ENCODE data around the gene CERS5.

CERS5 gene

DNA sequence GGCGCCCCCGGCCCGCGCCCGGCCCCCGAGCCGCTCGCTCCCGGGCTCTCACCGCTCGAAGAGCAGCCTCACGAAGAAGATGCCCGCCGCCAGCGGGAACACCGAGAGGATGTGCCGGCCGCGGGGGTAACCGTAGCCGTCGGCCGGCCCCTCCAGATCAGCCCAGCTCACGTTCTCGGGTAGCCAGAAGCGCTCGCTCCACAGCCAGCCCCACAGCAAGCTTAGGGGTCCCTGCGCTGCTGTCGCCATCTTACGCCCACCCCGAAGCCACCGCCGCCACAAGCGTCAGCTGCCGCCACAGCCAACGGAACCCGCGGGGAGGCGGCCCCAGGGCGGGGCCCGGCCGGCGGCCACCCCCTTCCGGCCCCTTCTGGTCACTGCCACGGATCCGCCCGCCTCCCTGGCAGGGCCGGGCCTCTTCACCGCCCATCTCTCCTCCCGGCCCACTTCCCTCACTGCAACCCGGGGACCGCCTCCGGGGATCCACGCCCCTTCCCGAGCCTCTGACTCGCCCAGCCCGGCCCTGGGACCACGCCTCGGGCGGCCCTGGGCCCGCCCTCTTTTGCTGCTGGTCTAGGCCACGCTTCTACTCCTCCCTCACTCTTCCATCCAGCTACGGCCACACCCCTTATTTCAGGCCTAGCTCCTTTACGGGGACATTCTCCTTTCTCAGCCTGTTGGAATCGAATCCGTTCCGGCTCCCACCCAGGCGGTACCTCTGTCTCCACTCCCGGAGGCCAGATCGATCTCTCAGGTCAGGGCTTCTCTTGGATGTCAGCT is at the start of gene CERS5:
Gene CERS5, minus strand, starts transcription at position 321 of the 780 bp plus-strand sequence. Its CDS starts 72 bp downstream, at position 249.
- DNase-seq (ENCODE audit: low read depth in 2 of 2): peak; percentile 87 to 90

DNA sequence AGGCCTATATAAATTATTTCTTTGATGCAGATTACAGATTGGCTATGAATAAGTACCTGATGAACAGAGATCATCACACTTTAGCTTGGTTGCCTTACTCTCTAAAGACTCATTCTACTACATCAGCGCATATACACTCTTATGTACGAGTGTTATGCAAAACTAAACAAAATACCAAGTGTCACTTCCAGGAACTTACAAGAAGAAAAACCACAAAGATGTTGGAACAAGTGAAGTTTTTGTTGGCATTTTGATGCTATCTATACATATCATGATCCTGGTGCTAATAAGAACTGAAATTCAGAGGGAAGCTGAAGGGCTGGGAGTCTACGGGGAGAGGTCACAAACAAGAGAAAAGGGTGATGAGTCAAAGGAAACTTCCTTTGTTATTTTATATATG is 47.9 kb upstream of the CERS5 start:
- no peak for DNase-seq (ENCODE audit: low read depth in 2 of 2)

DNA sequence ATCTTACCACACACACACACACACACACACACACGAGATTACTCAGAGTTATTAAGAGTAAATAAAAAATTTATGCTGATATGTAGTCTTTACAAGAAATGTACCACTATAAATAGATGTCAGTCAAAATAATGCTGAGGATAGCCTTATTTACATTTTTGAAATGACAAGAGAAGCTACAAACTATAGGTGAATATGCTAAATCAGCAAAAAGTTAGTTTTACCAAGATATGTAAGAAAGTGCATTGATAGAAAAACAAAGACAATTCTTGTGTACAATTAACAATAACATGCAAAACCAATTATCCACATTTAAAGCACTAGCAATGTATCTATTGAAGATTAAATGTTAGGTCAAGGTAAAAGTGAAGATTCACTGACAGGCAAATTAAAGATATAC is 46.8 kb upstream of the CERS5 start:
- no peak for DNase-seq (ENCODE audit: low read depth in 2 of 2)

GRCh38 chr12:50213439-50213838 is 46.3 kb upstream of the CERS5 start:
- no peak for DNase-seq (ENCODE audit: low read depth in 2 of 2)

- no peak for DNase-seq (ENCODE audit: low read depth in 2 of 2)
Observed at GRCh38 chr12:50212071-50212467, 44.9 kb upstream of the CERS5 start.

DNA sequence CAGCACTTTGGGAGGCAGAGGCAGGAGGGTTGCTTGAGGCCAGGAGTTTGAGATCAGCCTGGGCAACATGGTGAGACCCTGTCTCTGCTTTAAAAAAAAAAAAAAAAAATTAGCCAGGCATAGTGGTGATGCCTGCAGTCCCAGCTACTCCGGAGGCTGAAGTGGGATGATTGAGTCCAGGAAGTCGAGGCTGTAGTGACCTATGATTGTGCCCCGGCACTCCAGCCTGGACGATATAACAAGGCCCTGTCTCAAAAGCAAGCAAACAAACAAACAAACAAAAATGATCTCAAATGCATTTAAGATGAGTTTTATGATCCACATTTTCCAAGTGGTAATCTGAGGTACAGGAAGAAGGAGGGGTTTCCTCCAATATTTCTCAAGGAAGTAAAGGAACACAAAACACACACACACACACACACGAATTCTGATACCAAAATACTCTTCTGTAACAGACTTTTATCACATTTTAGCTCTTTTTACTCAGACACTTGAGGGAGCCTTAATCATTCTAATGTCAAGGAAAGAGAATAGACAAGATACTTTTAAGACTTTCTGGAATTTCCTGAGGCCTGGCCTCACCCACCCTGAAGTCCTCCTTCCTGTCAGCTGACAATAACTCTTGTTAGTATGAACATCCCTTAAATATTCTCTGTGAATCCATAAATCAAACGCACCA is 44.4 kb upstream of the CERS5 start:
- DNase-seq (ENCODE audit: low read depth in 2 of 2): no peak

- no peak for DNase-seq (ENCODE audit: low read depth in 2 of 2)
Observed at GRCh38 chr12:50207424-50207823, 40.3 kb upstream of the CERS5 start.

GRCh38 chr12:50205648-50206047 is 38.5 kb upstream of the CERS5 start:
- no peak for DNase-seq (ENCODE audit: low read depth in 2 of 2)

GRCh38 chr12:50203691-50204090 is 36.5 kb upstream of the CERS5 start:
- no peak for DNase-seq (ENCODE audit: low read depth in 2 of 2)

DNA sequence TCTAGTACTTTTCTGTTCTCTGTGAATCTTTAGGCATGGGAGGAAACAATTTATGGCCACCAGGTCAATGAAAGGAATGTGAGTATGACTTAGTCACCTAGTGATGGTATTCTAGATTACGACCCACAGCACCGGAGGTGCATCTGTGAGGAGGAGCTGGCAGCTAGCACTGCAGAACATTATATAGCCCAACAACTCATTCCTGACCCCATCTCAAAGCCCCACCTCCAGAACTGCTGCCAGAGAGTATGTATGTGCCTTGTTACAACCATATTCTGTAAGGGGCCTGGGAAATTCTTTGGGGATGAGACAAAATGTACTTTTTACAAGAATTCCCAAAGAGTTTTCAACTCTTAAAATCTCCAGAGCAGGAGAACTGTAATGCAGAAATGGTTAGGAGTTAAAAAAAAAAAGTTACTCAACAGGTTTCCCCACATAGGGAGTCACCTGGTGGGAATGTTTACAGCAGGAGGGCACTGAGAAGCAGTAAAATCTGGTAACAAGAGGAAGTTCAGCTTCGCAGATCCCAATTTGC is 34.9 kb upstream of the CERS5 start:
- DNase-seq (ENCODE audit: low read depth in 2 of 2): no peak

- no peak for DNase-seq (ENCODE audit: low read depth in 2 of 2)
Observed at GRCh38 chr12:50200552-50201273, 33.5 kb upstream of the CERS5 start.

DNA sequence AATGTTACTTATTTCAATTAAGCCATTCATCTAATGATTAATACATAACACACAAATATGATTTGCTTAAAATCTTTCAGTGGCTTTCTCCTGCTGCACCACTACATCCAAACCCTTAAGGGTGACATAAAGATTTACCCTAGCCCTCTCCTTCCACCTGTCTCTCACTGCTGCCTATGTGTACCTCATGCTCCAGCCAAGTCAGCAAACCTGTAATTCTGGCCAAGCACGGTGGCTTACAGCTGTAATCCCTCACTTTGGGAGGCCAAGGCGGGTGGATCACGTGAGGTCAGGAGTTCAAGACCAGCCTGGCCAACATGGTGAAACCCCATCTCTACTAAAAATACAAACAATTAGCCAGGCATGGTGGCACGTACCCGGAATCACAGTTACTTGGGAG is 31.7 kb upstream of the CERS5 start:
- DNase-seq (ENCODE audit: low read depth in 2 of 2): no peak

DNA sequence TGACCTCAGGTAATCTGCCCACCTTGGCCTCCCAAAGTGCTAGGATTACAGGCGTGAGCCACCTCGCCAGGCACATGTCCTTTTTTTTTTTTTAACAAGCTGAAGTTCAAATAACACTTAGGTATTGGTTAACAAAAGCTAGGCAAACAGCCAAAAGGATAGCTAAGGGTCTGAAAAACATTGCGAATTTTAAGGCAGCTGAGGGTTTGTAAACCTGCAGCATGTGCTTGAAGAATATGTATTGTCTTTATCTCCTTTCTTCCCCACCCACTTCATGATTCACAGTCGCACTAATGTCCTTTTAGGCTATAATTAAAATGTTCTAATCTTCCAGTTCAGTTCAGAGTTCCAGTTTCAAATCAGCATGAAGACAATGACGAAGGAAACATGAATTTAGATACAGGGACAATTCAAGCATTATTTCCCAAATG is 30.1 kb upstream of the CERS5 start:
- DNase-seq (ENCODE audit: low read depth in 2 of 2): no peak

- DNase-seq (ENCODE audit: low read depth in 2 of 2): no peak
Observed at GRCh38 chr12:50196537-50196936, 29.4 kb upstream of the CERS5 start.

- DNase-seq (ENCODE audit: low read depth in 2 of 2): no peak
Observed at GRCh38 chr12:50195832-50196231, 28.7 kb upstream of the CERS5 start.

- no peak for DNase-seq (ENCODE audit: low read depth in 2 of 2)
Observed at GRCh38 chr12:50192908-50193307, 25.7 kb upstream of the CERS5 start.

GRCh38 chr12:50192236-50192635 is 25.1 kb upstream of the CERS5 start:
- no peak for DNase-seq (ENCODE audit: low read depth in 2 of 2)

GRCh38 chr12:50190859-50191258 is 23.7 kb upstream of the CERS5 start:
- DNase-seq (ENCODE audit: low read depth in 2 of 2): no peak

- DNase-seq (ENCODE audit: low read depth in 2 of 2): no peak
Observed at GRCh38 chr12:50188875-50189575, 21.9 kb upstream of the CERS5 start.

GRCh38 chr12:50188241-50188781 is 21.1 kb upstream of the CERS5 start:
- no peak for DNase-seq (ENCODE audit: low read depth in 2 of 2)

GRCh38 chr12:50187084-50187900 is 20.1 kb upstream of the CERS5 start:
- DNase-seq (ENCODE audit: low read depth in 2 of 2): no peak

Data from stimulated activated CD8-positive, alpha-beta memory T cell treated with anti-CD3 and anti-CD28 coated beads, Interleukin-7, amount 100 ng/mL, for 1 hour (primary cell).